PFSK-1 (cell line): Measurements from ENCODE around the gene MED8.

ENCODE experiments used
- FOXP2 ChIP-seq: optimal IDR thresholded peaks from 2 replicates; pipeline ENCODE3; 2011; ENCODE audit warnings: borderline replicate concordance, control low read depth, inconsistent platforms; ENCODE audit not compliant: insufficient read depth; ENCODE audit errors: extremely low read length, extremely low read depth
- POLR2AphosphoS5 ChIP-seq: IDR thresholded peaks from 2 replicates; pipeline ENCODE4 v1.6.1; 2012; ENCODE audit warnings: low read depth, mild to moderate bottlenecking, control low read depth, low read length, moderate library complexity
- REST ChIP-seq, 2 experiments: IDR thresholded peaks; 2 replicates each; pipeline versions ENCODE4 v1.6.1 to v1.8.0; 2011 to 2012; ENCODE audit warnings: low read depth in 2 of 2, low read length in 2 of 2, control low read depth in 1 of 2, inconsistent platforms in 1 of 2, mild to moderate bottlenecking in 1 of 2, moderate library complexity in 1 of 2; ENCODE audit not compliant: insufficient read depth in 1 of 2
- SIN3A ChIP-seq: IDR thresholded peaks from 2 replicates; pipeline ENCODE4 v1.6.1; 2012; ENCODE audit warnings: mild to moderate bottlenecking, low read length, moderate library complexity, borderline replicate concordance; ENCODE audit not compliant: insufficient read depth
- TAF1 ChIP-seq: IDR thresholded peaks from 2 replicates; pipeline ENCODE4 v1.6.1; 2012; ENCODE audit warnings: low read length, control low read depth, borderline replicate concordance; ENCODE audit not compliant: insufficient read depth

MED8 gene

GRCh38 chr1:43358121-43358745 is 31.4 kb downstream of the MED8 start:
- TF ChIP-seq POLR2AphosphoS5 (peak; percentile 85), FOXP2 (no peak)

- TF ChIP-seq SIN3A (no peak), FOXP2 (no peak), TAF1 (no peak), POLR2AphosphoS5 (no peak), REST (IDR thresholded peaks at IDR 0.05; ENCODE audit: insufficient read depth in 1 of 2, low read depth in 2 of 2, low read length in 2 of 2) (no peak)
Measured at GRCh38 chr1:43357251-43357650, 32.3 kb downstream of the MED8 start.

- TF ChIP-seq REST (IDR thresholded peaks at IDR 0.05; ENCODE audit: insufficient read depth in 1 of 2, low read depth in 2 of 2, low read length in 2 of 2), result no peak
- TF ChIP-seq TAF1, result no peak
- TF ChIP-seq SIN3A, result no peak
- no peak for TF ChIP-seq POLR2AphosphoS5
- no peak for TF ChIP-seq FOXP2
Measured at GRCh38 chr1:43354936-43355335, 34.7 kb downstream of the MED8 start.

GRCh38 chr1:43354471-43354870 is 35.1 kb downstream of the MED8 start:
- no peak for TF ChIP-seq SIN3A
- no peak for TF ChIP-seq REST (IDR thresholded peaks at IDR 0.05; ENCODE audit: insufficient read depth in 1 of 2, low read depth in 2 of 2, low read length in 2 of 2)
- TF ChIP-seq TAF1, result no peak
- no peak for TF ChIP-seq FOXP2
- no peak for TF ChIP-seq POLR2AphosphoS5

GRCh38 chr1:43352881-43353280 is 36.7 kb downstream of the MED8 start:
- TF ChIP-seq REST (IDR thresholded peaks at IDR 0.05; ENCODE audit: insufficient read depth in 1 of 2, low read depth in 2 of 2, low read length in 2 of 2) (no peak), SIN3A (no peak), FOXP2 (no peak)
